SU-DHL-6 (cell line): ENCODE measurements around the gene AOC2.

Experiments
- H2AFZ ChIP-seq: fragments of 200-600 bp; sonication (generic); 2 replicates; pipeline ENCODE4 v1.6.1; 2014; ENCODE audit warnings: low read depth, mild to moderate bottlenecking, moderate library complexity, mixed read lengths, antibody characterized with exemption, low read length; ENCODE audit not compliant: severe bottlenecking
- H3F3A ChIP-seq: fragments of 200-600 bp; shearing (Covaris generic); 2 replicates; pipeline ENCODE4 v1.6.0; 2016; ENCODE audit warnings: antibody characterized with exemption, mild to moderate bottlenecking; ENCODE audit not compliant: insufficient read depth
- H3K27ac ChIP-seq: fragments of 200-600 bp; sonication (generic); 2 replicates; pipeline ENCODE4 v1.5.1; 2016; ENCODE audit warnings: low read depth, mild to moderate bottlenecking, low read length, moderate library complexity, mixed read lengths
- H3K27me3 ChIP-seq: fragments of 200-600 bp; sonication (generic), shearing (Covaris generic); 2 replicates; pipeline ENCODE4 v1.6.0; 2014; ENCODE audit warnings: mild to moderate bottlenecking, low read length
- H3K36me3 ChIP-seq: fragments of 200-600 bp; sonication (generic); 2 replicates; pipeline ENCODE4 v1.6.1; 2014; ENCODE audit warnings: mild to moderate bottlenecking, low read length, mixed read lengths
- H3K4me2 ChIP-seq: fragments of 300-600, 200-600 bp; shearing (Covaris generic), sonication (generic); 2 replicates; pipeline ENCODE4 v1.6.0; 2014; ENCODE audit warnings: low read length, low read depth, mild to moderate bottlenecking; ENCODE audit not compliant: poor library complexity, severe bottlenecking
- H3K4me3 ChIP-seq: fragments of 200-600 bp; sonication (generic); 2 replicates; pipeline ENCODE4 v1.5.1; 2014; ENCODE audit warnings: antibody characterized with exemption, low read length, mild to moderate bottlenecking, mixed read lengths; ENCODE audit not compliant: insufficient read depth, poor library complexity, severe bottlenecking
- H3K79me2 ChIP-seq: fragments of 200-600 bp; sonication (generic); 2 replicates; pipeline ENCODE4 v1.6.1; 2014; ENCODE audit warnings: mild to moderate bottlenecking, low read length, moderate library complexity; ENCODE audit not compliant: insufficient read depth
- H3K9ac ChIP-seq: fragments of 200-600 bp; sonication (generic); 2 replicates; pipeline ENCODE4 v1.7.0; 2014; ENCODE audit warnings: mild to moderate bottlenecking, low read length
- H3K9me2 ChIP-seq: fragments of 200-600 bp; sonication (generic); replicated peaks from 2 replicates; pipeline ENCODE4 v1.6.1; 2014; ENCODE audit warnings: low read length; ENCODE audit not compliant: insufficient read depth
- H3K9me3 ChIP-seq: fragments of 200-600 bp; sonication (generic); 2 replicates; pipeline ENCODE4 v1.6.1; 2014; ENCODE audit warnings: low read length, mixed read lengths; ENCODE audit not compliant: insufficient read depth
- H4K20me1 ChIP-seq: fragments of 200-600 bp; sonication (generic); 2 replicates; pipeline ENCODE4 v1.6.1; 2014; ENCODE audit warnings: low read depth, mild to moderate bottlenecking, antibody characterized with exemption, low read length, moderate library complexity, mixed read lengths
- EZH2phosphoT487 ChIP-seq: fragments of 200-600 bp; sonication (generic), shearing (Covaris generic); conservative IDR thresholded peaks from 2 replicates; pipeline ENCODE4 v1.6.1; 2018; ENCODE audit warnings: mild to moderate bottlenecking, antibody characterized with exemption, low read length, moderate library complexity, mixed read lengths
- TF ChIP-seq, protein P1 (sequence below): fragments of 200-600 bp; sonication (generic); IDR thresholded peaks from one replicate; pipeline ENCODE4 v1.5.1; 2017; ENCODE audit warnings: antibody characterized with exemption, mild to moderate bottlenecking, low read length, moderate library complexity; ENCODE audit not compliant: insufficient read depth, poor library complexity, severe bottlenecking

Gene AOC2

DNA sequence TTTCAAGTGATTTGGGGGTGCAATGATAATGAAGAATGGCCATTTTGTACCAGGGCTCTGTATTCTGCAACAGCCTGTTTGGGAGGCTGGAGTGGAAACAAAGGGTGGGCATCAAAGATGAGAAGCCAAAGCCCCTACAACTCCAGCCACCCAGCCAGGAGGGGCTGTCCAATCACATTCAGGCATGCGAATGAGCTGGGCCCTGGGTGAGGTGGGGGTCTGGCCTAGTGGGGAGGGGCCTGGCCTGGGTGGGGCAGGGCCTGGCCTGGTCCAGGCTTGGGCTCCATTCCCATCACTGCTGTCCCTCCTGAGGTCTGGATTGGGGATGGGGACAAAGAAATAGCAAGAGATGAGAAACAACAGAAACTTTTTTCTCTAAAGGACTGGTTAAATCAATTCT is 13.0 kb downstream of the AOC2 start:
- TF ChIP-seq EZH2phosphoT487 = no peak
- TF ChIP-seq, protein P1, sequence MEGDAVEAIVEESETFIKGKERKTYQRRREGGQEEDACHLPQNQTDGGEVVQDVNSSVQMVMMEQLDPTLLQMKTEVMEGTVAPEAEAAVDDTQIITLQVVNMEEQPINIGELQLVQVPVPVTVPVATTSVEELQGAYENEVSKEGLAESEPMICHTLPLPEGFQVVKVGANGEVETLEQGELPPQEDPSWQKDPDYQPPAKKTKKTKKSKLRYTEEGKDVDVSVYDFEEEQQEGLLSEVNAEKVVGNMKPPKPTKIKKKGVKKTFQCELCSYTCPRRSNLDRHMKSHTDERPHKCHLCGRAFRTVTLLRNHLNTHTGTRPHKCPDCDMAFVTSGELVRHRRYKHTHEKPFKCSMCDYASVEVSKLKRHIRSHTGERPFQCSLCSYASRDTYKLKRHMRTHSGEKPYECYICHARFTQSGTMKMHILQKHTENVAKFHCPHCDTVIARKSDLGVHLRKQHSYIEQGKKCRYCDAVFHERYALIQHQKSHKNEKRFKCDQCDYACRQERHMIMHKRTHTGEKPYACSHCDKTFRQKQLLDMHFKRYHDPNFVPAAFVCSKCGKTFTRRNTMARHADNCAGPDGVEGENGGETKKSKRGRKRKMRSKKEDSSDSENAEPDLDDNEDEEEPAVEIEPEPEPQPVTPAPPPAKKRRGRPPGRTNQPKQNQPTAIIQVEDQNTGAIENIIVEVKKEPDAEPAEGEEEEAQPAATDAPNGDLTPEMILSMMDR = no peak
- Histone ChIP-seq H3K27me3 (no peaks in the 10 kb centered on the region), H3K36me3 (no peaks in the 10 kb centered on the region), H4K20me1 (no peaks in the 10 kb centered on the region), H3K9me3 (no peaks in the 10 kb centered on the region), H3K27ac (no peak overlapping the region), H3K4me2 (no peak overlapping the region), H3F3A (no peaks in the 10 kb centered on the region), H3K9me2 (no peaks in the 10 kb centered on the region), H3K9ac (no peak overlapping the region), H3K79me2 (no peaks in the 10 kb centered on the region), H2AFZ (no peak overlapping the region), H3K4me3 (no peak overlapping the region)

DNA sequence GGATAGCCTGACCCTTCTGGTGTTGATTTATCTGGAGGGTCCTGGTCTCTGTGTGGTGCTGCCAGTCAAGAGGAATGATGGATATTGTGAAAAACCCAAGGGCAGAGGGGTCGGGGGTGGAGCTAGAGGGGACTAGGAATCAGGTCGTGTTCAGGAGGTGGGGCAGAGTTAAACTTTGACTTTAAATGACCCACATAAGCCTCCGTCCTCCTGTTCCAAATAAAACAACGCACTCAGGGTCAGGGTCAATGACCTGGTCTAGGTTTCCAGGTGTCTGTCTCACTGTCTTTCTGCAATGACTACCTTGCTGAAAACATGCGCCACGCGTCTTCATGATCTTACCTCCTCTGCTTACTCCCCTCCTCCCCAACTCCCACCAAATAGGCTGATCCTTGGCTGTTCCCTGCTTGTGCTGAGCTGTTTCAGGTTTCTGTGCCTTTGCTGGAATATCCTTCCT is 21.3 kb downstream of the AOC2 start:
- no peaks in the 10 kb centered on the region for H3K9me2 ChIP-seq
- TF ChIP-seq EZH2phosphoT487 = no peak
- TF ChIP-seq, protein P1 = no peak
- H3K27me3 ChIP-seq = no peaks in the 10 kb centered on the region
- no peaks in the 10 kb centered on the region for H3K36me3 ChIP-seq
- no peaks in the 10 kb centered on the region for H4K20me1 ChIP-seq
- no peaks in the 10 kb centered on the region for H3K79me2 ChIP-seq
- no peak overlapping the region for H3K4me2 ChIP-seq
- no peak overlapping the region for H2AFZ ChIP-seq
- H3K9me3 ChIP-seq = peaks cover 4% of the 10 kb centered on the region; the same call in 1 of the 2 replicates
- no peaks in the 10 kb centered on the region for H3F3A ChIP-seq
- no peak overlapping the region for H3K4me3 ChIP-seq
- H3K27ac ChIP-seq = no peak overlapping the region
- no peak overlapping the region for H3K9ac ChIP-seq

DNA sequence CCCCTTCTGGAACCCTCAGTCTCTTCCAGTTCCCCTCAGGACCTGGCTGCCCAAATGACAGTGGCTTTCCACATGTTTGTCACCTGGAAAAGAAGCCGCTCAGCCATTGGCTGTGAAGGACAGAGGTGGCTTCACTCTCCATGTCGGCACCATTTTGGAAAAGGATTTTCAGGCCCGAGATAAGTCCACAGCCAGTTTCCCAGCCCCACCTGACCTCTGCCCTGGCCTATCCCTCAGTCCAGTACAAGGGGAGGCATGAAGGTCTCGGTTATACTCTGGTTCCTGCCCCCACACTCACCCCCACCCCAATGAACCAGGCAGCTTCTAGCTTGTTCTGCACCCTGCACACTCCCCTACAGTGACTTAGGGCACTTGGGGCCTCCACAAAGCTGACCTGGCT is 21.8 kb downstream of the AOC2 start:
- Histone ChIP-seq H3K4me2 (no peak overlapping the region), H3K9ac (no peak overlapping the region), H3K9me2 (no peaks in the 10 kb centered on the region), H3F3A (no peaks in the 10 kb centered on the region), H4K20me1 (no peaks in the 10 kb centered on the region), H3K36me3 (no peaks in the 10 kb centered on the region), H2AFZ (no peak overlapping the region), H3K4me3 (no peak overlapping the region), H3K79me2 (no peaks in the 10 kb centered on the region), H3K27ac (no peak overlapping the region), H3K9me3 (peaks cover 7% of the 10 kb centered on the region; the same call in 1 of the 2 replicates), H3K27me3 (no peaks in the 10 kb centered on the region)
- TF ChIP-seq, protein P1 = no peak
